HepG2 (cell line): Measurements from ENCODE around the gene OTUD1.

Source experiments
- ARHGAP35 ChIP-seq: sonication (generic); formaldehyde crosslinking; IDR thresholded peaks from 2 replicates; pipeline ENCODE4 v1.9.0; 2022; ENCODE audit warnings: mild to moderate bottlenecking, inconsistent platforms, moderate library complexity, missing genetic modification reagents, borderline replicate concordance
- CHD4 ChIP-seq: fragments of 200-600 bp; sonication (generic); IDR thresholded peaks from 2 replicates; pipeline ENCODE4 v1.7.0; 2017; ENCODE audit warnings: mild to moderate bottlenecking, low read length, borderline replicate concordance
- CTCF ChIP-seq: sonication (generic); formaldehyde crosslinking; IDR thresholded peaks from 2 replicates; pipeline ENCODE4 v1.5.0; 2020; ENCODE audit warnings: mild to moderate bottlenecking, missing genetic modification reagents, moderate library complexity
- ETV5 ChIP-seq: IDR thresholded peaks from 2 replicates; pipeline ENCODE4 v1.6.1; 2018; ENCODE audit warnings: missing biosample characterization, missing genetic modification reagents, inconsistent platforms, borderline replicate concordance
- EZH2 ChIP-seq: conservative IDR thresholded peaks from 2 replicates; pipeline ENCODE4 v1.6.1; 2012; ENCODE audit warnings: mild to moderate bottlenecking, low read depth, low read length, moderate library complexity
- JUNB ChIP-seq: sonication (generic); formaldehyde crosslinking; IDR thresholded peaks from 2 replicates; pipeline ENCODE4 v1.8.0; 2022; ENCODE audit warnings: missing genetic modification reagents, mild to moderate bottlenecking, borderline replicate concordance
- KDM5A ChIP-seq: fragments of 200-600 bp; sonication (generic); IDR thresholded peaks from 2 replicates; pipeline ENCODE4 v1.7.0; 2018; ENCODE audit warnings: antibody characterized with exemption, mild to moderate bottlenecking, low read length, borderline replicate concordance
- MYC ChIP-seq: sonication (generic); formaldehyde crosslinking; IDR thresholded peaks from 2 replicates; pipeline ENCODE4 v1.9.0; 2021; ENCODE audit warnings: missing genetic modification reagents, borderline replicate concordance
- RBAK ChIP-seq: sonication (generic); formaldehyde crosslinking; IDR thresholded peaks from 2 replicates; pipeline ENCODE4 v1.5.1; 2020; ENCODE audit warnings: mild to moderate bottlenecking, missing genetic modification reagents
- USF2 ChIP-seq, 2 experiments: sonication (generic) in 1 of 2; formaldehyde crosslinking in 1 of 2; IDR thresholded peaks; 2 replicates each; pipeline versions ENCODE4 v1.5.1 to v1.6.1; 2011 to 2020; ENCODE audit warnings: borderline replicate concordance in 1 of 2, low read depth in 1 of 2, low read length in 1 of 2, mild to moderate bottlenecking in 1 of 2, missing genetic modification reagents in 1 of 2, moderate library complexity in 1 of 2
- ZKSCAN8 ChIP-seq: IDR thresholded peaks from 2 replicates; pipeline ENCODE4 v1.6.1; 2016; ENCODE audit warnings: borderline replicate concordance, missing genetic modification reagents, missing compliant biosample characterization
- ZNF274 ChIP-seq: sonication (generic); formaldehyde crosslinking; IDR thresholded peaks from 2 replicates; pipeline ENCODE4 v1.5.1; 2020; ENCODE audit warnings: mild to moderate bottlenecking, missing genetic modification reagents
- ZNF558 ChIP-seq: sonication (generic); formaldehyde crosslinking; IDR thresholded peaks from 2 replicates; pipeline ENCODE4 v1.9.0; 2022; ENCODE audit warnings: mild to moderate bottlenecking, missing genetic modification reagents, borderline replicate concordance

GRCh38 chr10:23403719-23404118 is 35.2 kb upstream of the OTUD1 start:
- no peak for TF ChIP-seq ZNF274 (CRISPR knock-in tag)
- no peak for TF ChIP-seq RBAK (CRISPR knock-in tag)
- TF ChIP-seq KDM5A = no peak
- TF ChIP-seq CTCF (CRISPR knock-in tag) = no peak
- TF ChIP-seq EZH2 = no peak
- TF ChIP-seq ZKSCAN8 = no peak
- TF ChIP-seq ZNF558 (CRISPR knock-in tag) = no peak
- TF ChIP-seq CHD4 = no peak
- no peak for TF ChIP-seq ETV5 (CRISPR knock-in tag)
- no peak for TF ChIP-seq MYC (CRISPR knock-in tag)
- no peak for TF ChIP-seq ARHGAP35 (CRISPR knock-in tag)
- TF ChIP-seq JUNB = no peak
- no peak for TF ChIP-seq USF2 (IDR thresholded peaks at IDR 0.05; ENCODE audit: low read depth, low read length)
- no peak for TF ChIP-seq USF2 (CRISPR knock-in tag; IDR thresholded peaks at IDR 0.05; ENCODE audit: borderline replicate concordance)
